Trophoblast cell (in vitro differentiated cells and primary cell): Measurements from ENCODE around the gene EML4.

Experiments
- DNase-seq, 2 donors: peaks; one replicate each; pipeline ENCODE4 v3.0.0-alpha.2; 2016
- H2AFZ ChIP-seq: 2 replicates; pipeline ENCODE4 v1.6.1; 2013; ENCODE audit warnings: low read length, moderate library complexity, mild to moderate bottlenecking; ENCODE audit not compliant: insufficient read depth, poor library complexity
- H2AK5ac ChIP-seq: 2 replicates; pipeline ENCODE4 v1.6.1; 2013; ENCODE audit warnings: mild to moderate bottlenecking, low read length
- H2BK120ac ChIP-seq: 2 replicates; pipeline ENCODE4 v1.6.1; 2013; ENCODE audit warnings: low read length, mild to moderate bottlenecking, moderate library complexity; ENCODE audit not compliant: insufficient read depth, poor library complexity
- H2BK12ac ChIP-seq: 2 replicates; pipeline ENCODE4 v1.6.1; 2013; ENCODE audit warnings: mild to moderate bottlenecking, low read length, moderate library complexity
- H2BK5ac ChIP-seq: 2 replicates; pipeline ENCODE4 v1.6.1; 2013; ENCODE audit warnings: low read length, low read depth, moderate library complexity, mild to moderate bottlenecking; ENCODE audit not compliant: poor library complexity
- H3K14ac ChIP-seq: 2 replicates; pipeline ENCODE4 v1.6.1; 2013; ENCODE audit warnings: mild to moderate bottlenecking, low read length
- H3K18ac ChIP-seq: 2 replicates; pipeline ENCODE4 v1.6.1; 2013; ENCODE audit warnings: mild to moderate bottlenecking, low read length
- H3K23ac ChIP-seq: 2 replicates; pipeline ENCODE4 v1.6.1; 2013; ENCODE audit warnings: low read length
- H3K27ac ChIP-seq: 2 replicates; pipeline ENCODE4 v1.5.1; 2013; ENCODE audit warnings: low read depth, mild to moderate bottlenecking, inconsistent platforms, low read length, moderate library complexity
- H3K27me3 ChIP-seq: 2 replicates; pipeline ENCODE4 v1.6.1; 2013; ENCODE audit warnings: inconsistent platforms, mild to moderate bottlenecking, low read length, moderate library complexity; ENCODE audit not compliant: insufficient read depth
- H3K36me3 ChIP-seq, 2 experiments: 1 replicate in 1 of 2; 2 replicates in 1 of 2; pipeline ENCODE4 v1.6.1; 2013; ENCODE audit warnings: low read length in 2 of 2, mild to moderate bottlenecking in 2 of 2, moderate library complexity in 1 of 2; ENCODE audit not compliant: insufficient read depth in 2 of 2, control insufficient read depth in 1 of 2
- H3K4ac ChIP-seq: 2 replicates; pipeline ENCODE4 v1.6.1; 2013; ENCODE audit warnings: low read depth, mild to moderate bottlenecking, low read length, moderate library complexity
- H3K4me1 ChIP-seq, 2 experiments: 1 replicate in 1 of 2; 2 replicates in 1 of 2; pipeline ENCODE4 v1.6.1; 2013; ENCODE audit warnings: low read length in 2 of 2, mild to moderate bottlenecking in 2 of 2, moderate library complexity in 1 of 2; ENCODE audit not compliant: insufficient read depth in 2 of 2, control insufficient read depth in 1 of 2
- H3K4me2 ChIP-seq: 2 replicates; pipeline ENCODE4 v1.6.1; 2013; ENCODE audit warnings: inconsistent platforms, mild to moderate bottlenecking, low read length, moderate library complexity
- H3K4me3 ChIP-seq: 2 replicates; pipeline ENCODE4 v1.5.1; 2013; ENCODE audit warnings: mild to moderate bottlenecking, low read depth, low read length, inconsistent platforms
- H3K79me1 ChIP-seq: one replicate; pipeline ENCODE4 v1.6.1; 2013; ENCODE audit warnings: low read length
- H3K79me2 ChIP-seq: 2 replicates; pipeline ENCODE4 v1.6.1; 2013; ENCODE audit warnings: low read length, mild to moderate bottlenecking; ENCODE audit not compliant: control insufficient read depth, insufficient read depth, poor library complexity
- H3K9ac ChIP-seq: 2 replicates; pipeline ENCODE4 v1.6.1; 2013; ENCODE audit warnings: mild to moderate bottlenecking, low read length
- H3K9me3 ChIP-seq: 2 replicates; pipeline ENCODE4 v1.6.1; 2013; ENCODE audit warnings: low read depth, mild to moderate bottlenecking, control low read depth, inconsistent platforms, low read length; ENCODE audit not compliant: insufficient read depth
- H4K12ac ChIP-seq: 2 replicates; pipeline ENCODE4 v1.6.1; 2013; ENCODE audit warnings: low read depth, mild to moderate bottlenecking, low read length, moderate library complexity
- H4K8ac ChIP-seq: 2 replicates; pipeline ENCODE4 v1.6.1; 2013; ENCODE audit warnings: low read depth, mild to moderate bottlenecking, low read length, moderate library complexity
- H4K91ac ChIP-seq: one replicate; pipeline ENCODE4 v1.6.1; 2013; ENCODE audit warnings: low read depth, mild to moderate bottlenecking, low read length, moderate library complexity
- WGBS: extraction: QIAGEN DNeasy Blood & Tissue Kit; methylation state at CpG from one replicate; pipeline ENCODE4 v1.1.7; 2013; ENCODE audit warnings: missing lambda C conversion rate; ENCODE audit not compliant: insufficient read length, insufficient coverage; ENCODE audit errors: extremely low coverage; 5-methylcytosine and 5-hydroxymethylcytosine counted together

EML4 gene

DNA sequence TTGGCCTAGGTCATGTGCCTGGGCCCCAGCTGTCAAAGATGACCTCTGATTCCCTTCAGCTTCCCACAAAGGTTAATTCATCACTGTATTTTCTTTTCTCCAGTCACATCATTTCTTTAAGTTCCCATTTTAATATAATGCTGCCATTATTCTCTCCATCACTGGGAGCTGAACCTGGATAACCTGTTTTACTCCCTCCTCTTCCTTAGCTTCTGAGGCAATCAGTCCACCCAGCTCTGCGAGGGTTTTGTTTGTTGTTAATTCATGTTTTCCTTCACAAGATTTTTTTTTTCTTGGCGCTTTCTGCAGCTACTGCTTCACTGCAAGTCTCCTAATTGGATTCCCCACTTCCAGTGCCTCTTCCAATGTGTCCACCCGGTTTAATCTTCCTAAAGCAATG lies 5.1 kb upstream of the EML4 start:
- Histone ChIP-seq H3K4ac (no peak overlapping the region), H2BK5ac (no peak overlapping the region), H3K36me3 (no peaks in the 10 kb centered on the region), H3K14ac (no peak overlapping the region), H3K27ac (no peak overlapping the region), H2BK12ac (no peak overlapping the region), H3K9me3 (peaks cover 1% of the 10 kb centered on the region), H3K4me3 (no peak overlapping the region), H4K91ac (no peak overlapping the region), H3K79me2 (no peaks in the 10 kb centered on the region), H3K27me3 (no peaks in the 10 kb centered on the region), H4K8ac (no peak overlapping the region), H4K12ac (no peak overlapping the region), H2AK5ac (no peak overlapping the region), H2AFZ (no peak overlapping the region), H3K4me1 (peaks cover 0 to 2% of the 10 kb centered on the region in 2 experiments), H3K18ac (no peak overlapping the region), H2BK120ac (no peak overlapping the region), H3K23ac (no peak overlapping the region), H3K4me2 (no peak overlapping the region), H3K9ac (no peak overlapping the region), H3K79me1 (peaks cover 3% of the 10 kb centered on the region)
- no peak for DNase-seq
- no CpG with 5 or more reads among the region's 3 CpGs for WGBS

DNA sequence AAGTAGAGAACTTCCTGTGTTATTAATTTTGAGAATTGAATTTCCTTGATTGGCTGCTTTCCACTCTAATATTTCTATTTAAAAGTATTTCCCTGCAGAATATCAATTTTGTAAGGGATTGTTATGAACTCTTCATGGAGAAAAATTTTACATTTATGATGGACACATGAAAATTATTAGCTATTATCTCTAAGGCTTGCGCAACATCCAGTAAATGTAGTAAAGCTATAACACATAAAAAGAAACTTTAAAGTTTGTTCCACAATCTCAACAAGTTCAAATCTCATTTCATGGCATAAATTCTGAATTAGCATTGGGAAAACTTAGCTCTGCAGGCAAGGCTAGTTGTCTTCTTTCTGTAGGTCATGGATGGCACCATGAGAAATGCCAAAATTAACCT lies 4.2 kb upstream of the EML4 start:
- peaks cover 11% of the 10 kb centered on the region for H3K79me1 ChIP-seq
- no peak overlapping the region for H3K14ac ChIP-seq
- H2BK12ac ChIP-seq = no peak overlapping the region
- H4K8ac ChIP-seq = no peak overlapping the region
- H2BK5ac ChIP-seq = no peak overlapping the region
- no peak overlapping the region for H2AFZ ChIP-seq
- no peak overlapping the region for H2AK5ac ChIP-seq
- no peak for DNase-seq
- no peak overlapping the region for H2BK120ac ChIP-seq
- H3K27ac ChIP-seq = no peak overlapping the region
- no peak overlapping the region for H4K12ac ChIP-seq
- H4K91ac ChIP-seq = no peak overlapping the region
- no peak overlapping the region for H3K4me3 ChIP-seq
- H3K4me2 ChIP-seq = no peak overlapping the region
- H3K36me3 ChIP-seq = no peaks in the 10 kb centered on the region
- H3K27me3 ChIP-seq = no peaks in the 10 kb centered on the region
- no peak overlapping the region for H3K9ac ChIP-seq
- peaks cover 0 to 2% of the 10 kb centered on the region in 2 experiments for H3K4me1 ChIP-seq
- H3K79me2 ChIP-seq = peaks cover 7% of the 10 kb centered on the region
- no peak overlapping the region for H3K4ac ChIP-seq
- peaks cover 1% of the 10 kb centered on the region for H3K9me3 ChIP-seq
- WGBS = no CpG with 5 or more reads among the region's 1 CpG
- H3K18ac ChIP-seq = no peak overlapping the region
- no peak overlapping the region for H3K23ac ChIP-seq

DNA sequence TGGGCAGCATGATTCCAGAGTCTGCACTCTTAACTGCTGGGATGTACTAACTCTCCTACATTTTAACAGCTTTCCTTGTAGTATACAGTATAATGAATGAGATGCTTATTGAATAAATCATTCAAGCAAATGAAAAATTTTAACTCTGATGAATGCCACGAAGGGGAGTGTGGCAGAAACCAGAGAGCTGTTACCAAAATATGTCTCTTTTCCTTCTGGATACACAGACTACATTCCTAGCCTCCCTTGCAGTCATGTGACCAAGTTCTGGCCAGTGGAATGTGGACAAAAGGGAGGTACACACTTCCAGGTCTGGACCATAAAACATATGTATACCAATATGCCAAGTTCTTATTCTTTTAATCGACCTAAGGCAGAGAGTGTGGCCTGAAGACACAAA lies 1.7 kb upstream of the EML4 start:
- no peaks in the 10 kb centered on the region for H3K27me3 ChIP-seq
- H3K9me3 ChIP-seq = peaks cover 1% of the 10 kb centered on the region
- H4K91ac ChIP-seq = no peak overlapping the region
- no peak overlapping the region for H3K4me3 ChIP-seq
- H3K18ac ChIP-seq = no peak overlapping the region
- H3K27ac ChIP-seq = no peak overlapping the region
- H3K9ac ChIP-seq = no peak overlapping the region
- H3K36me3 ChIP-seq = no peaks in the 10 kb centered on the region
- H2BK120ac ChIP-seq = no peak overlapping the region
- H3K79me2 ChIP-seq = peaks cover 9% of the 10 kb centered on the region
- no peak overlapping the region for H3K23ac ChIP-seq
- no peak overlapping the region for H3K4ac ChIP-seq
- no CpG with 5 or more reads among the region's 2 CpGs for WGBS
- no peak overlapping the region for H2AK5ac ChIP-seq
- H4K12ac ChIP-seq = no peak overlapping the region
- peaks cover 11% of the 10 kb centered on the region for H3K79me1 ChIP-seq
- no peak for DNase-seq
- H2AFZ ChIP-seq = no peak overlapping the region
- H3K4me1 ChIP-seq = peaks cover 0 to 6% of the 10 kb centered on the region in 2 experiments
- H3K4me2 ChIP-seq = no peak overlapping the region
- H2BK12ac ChIP-seq = no peak overlapping the region
- no peak overlapping the region for H2BK5ac ChIP-seq
- H4K8ac ChIP-seq = no peak overlapping the region
- no peak overlapping the region for H3K14ac ChIP-seq

DNA sequence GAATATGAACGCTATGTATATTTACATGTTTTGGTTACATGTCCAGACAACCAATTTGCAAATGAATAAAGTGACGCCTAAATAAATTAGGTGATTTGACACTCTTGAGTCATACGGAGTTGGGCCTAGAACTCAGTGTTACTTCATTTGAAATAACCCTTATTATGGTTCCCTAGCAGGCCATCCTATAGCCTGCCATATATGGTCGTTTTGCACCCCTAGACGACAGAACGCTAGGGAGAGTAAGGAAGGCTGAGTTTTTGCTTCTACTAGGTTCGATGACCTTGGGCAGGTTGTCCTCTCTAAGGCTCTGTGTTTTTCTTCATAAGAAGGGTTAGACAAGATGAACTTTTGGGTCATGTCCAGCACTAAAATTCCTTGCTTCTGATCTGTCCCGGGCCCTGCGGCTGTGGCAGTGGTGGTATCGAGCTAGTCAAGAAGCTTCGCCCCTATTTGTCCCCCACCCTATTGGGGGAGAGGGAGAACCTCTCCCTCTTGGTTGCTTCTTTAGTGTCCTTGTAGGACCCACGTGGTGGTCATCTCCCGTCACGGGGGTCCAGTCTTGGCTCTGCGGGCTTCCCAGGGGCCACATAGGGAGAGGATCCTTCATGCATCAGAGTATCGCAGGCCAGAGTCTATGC lies 574 bp upstream of the EML4 start:
- Histone ChIP-seq H3K27ac (no peak overlapping the region), H3K27me3 (no peaks in the 10 kb centered on the region), H3K79me1 (peaks cover 11% of the 10 kb centered on the region), H3K18ac (no peak overlapping the region), H3K4me3 (peak overlapping the region; percentile 13), H3K4me2 (peak overlapping the region; percentile 51), H2BK5ac (no peak overlapping the region), H4K12ac (peak overlapping the region; percentile 64), H4K8ac (peak overlapping the region; percentile 85), H2BK12ac (peak overlapping the region; percentile 20), H3K23ac (no peak overlapping the region), H3K9ac (no peak overlapping the region), H2AK5ac (no peak overlapping the region), H3K9me3 (peaks cover 1% of the 10 kb centered on the region), H2BK120ac (peak overlapping the region; percentile 28), H3K79me2 (peaks cover 12% of the 10 kb centered on the region), H2AFZ (peak overlapping the region; percentile 52), H3K36me3 (no peaks in the 10 kb centered on the region), H3K4me1 (peaks cover 0 to 6% of the 10 kb centered on the region in 2 experiments), H4K91ac (peak overlapping the region; percentile 46), H3K14ac (peak overlapping the region; percentile 13), H3K4ac (no peak overlapping the region)
- DNase-seq = no peak
- no CpG with 5 or more reads among the region's 16 CpGs for WGBS
